Uterus (tissue), 2 donors: Measurements from ENCODE around the gene ARL6IP4.

ENCODE experiments used
- POLR2A ChIP-seq, 2 donors: fragments of 450-650 bp; IDR thresholded peaks; one replicate each; pipeline ENCODE4 v1.6.1; 2016; ENCODE audit warnings: antibody characterized with exemption in 2 of 2, mild to moderate bottlenecking in 1 of 2, moderate library complexity in 1 of 2
- TF ChIP-seq, protein P1 (sequence below), 4 experiments: fragments of 200-600 bp in 2 of 4; fragments of 450-650 bp in 2 of 4; sonication (generic) in 2 of 4; IDR thresholded peaks; one replicate each; pipeline ENCODE4 v1.5.1; 2016 to 2019; ENCODE audit warnings: antibody characterized with exemption in 4 of 4, mild to moderate bottlenecking in 2 of 4, moderate library complexity in 1 of 4

DNA sequence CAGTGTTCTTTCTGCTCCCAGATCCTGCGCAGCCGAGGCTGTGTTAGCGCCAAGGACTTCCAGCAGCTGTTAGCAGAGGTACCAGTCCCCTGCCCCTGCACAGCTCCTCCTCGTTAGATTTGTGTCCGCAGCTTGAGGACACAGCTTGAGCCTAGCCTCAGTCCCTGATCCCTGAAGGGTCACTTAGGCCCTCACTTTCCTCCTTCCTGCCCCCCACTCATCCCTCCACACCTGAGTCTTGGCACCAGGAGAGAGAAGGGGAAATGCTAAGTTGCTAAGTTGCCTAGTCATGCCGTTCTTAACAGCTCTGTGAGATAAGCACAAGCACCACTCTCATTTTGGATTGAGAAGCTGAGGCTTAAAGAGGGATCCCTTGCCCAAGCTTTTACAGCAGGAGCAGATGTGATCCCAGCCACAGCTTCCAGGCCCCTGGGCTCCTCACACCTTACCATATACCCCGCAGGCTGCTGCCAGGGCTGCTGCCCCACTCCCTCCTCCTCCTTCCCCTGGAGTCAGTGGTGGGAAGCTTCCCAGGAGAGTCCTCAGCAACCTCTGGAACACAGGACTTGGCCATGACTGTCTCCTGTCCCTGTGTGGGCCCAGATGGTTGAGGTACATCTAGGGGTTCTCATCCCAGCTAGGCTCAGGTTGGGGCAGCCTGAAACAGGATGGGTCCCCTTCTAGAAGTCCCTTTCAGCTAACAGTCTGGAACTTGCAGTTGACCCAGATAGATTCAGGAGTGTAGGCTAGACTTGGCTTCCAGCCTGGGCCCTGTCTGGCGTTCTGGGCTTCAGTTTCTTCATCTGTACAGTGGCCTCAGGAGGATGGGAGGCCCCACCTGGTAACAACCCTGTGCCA, 4.5 kb upstream of the ARL6IP4 start:
- TF ChIP-seq, protein P1, sequence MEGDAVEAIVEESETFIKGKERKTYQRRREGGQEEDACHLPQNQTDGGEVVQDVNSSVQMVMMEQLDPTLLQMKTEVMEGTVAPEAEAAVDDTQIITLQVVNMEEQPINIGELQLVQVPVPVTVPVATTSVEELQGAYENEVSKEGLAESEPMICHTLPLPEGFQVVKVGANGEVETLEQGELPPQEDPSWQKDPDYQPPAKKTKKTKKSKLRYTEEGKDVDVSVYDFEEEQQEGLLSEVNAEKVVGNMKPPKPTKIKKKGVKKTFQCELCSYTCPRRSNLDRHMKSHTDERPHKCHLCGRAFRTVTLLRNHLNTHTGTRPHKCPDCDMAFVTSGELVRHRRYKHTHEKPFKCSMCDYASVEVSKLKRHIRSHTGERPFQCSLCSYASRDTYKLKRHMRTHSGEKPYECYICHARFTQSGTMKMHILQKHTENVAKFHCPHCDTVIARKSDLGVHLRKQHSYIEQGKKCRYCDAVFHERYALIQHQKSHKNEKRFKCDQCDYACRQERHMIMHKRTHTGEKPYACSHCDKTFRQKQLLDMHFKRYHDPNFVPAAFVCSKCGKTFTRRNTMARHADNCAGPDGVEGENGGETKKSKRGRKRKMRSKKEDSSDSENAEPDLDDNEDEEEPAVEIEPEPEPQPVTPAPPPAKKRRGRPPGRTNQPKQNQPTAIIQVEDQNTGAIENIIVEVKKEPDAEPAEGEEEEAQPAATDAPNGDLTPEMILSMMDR (IDR thresholded peaks at IDR 0.05) = no peak
- TF ChIP-seq POLR2A (IDR thresholded peaks at IDR 0.05) = no peak
